K562 (cell line): ENCODE measurements around the gene ARMH1. TPM values are rescaled to one million over a fixed set of nuclear protein-coding genes. Genes with fewer than 3 reads are reported as not detected.

ENCODE experiments used
- CBX5 ChIP-seq: IDR thresholded peaks from 2 replicates; pipeline ENCODE4 v1.6.1; 2014; ENCODE audit warnings: low read depth, borderline replicate concordance
- CTBP1 ChIP-seq: fragments of 450-650 bp; IDR thresholded peaks from 2 replicates; pipeline ENCODE4 v1.6.1; 2016; ENCODE audit warnings: borderline replicate concordance
- GABPA ChIP-seq: fragments of 200-800 bp; sonication (Bioruptor generic); conservative IDR thresholded peaks from 2 replicates; pipeline ENCODE4 v1.6.1; 2016; ENCODE audit warnings: low read depth, missing genetic modification characterization, missing compliant biosample characterization
- HNRNPH1 ChIP-seq: fragments of 200-400 bp; formaldehyde crosslinking; optimal IDR thresholded peaks from 2 replicates; pipeline ENCODE3; 2017; ENCODE audit warnings: low read depth, mild to moderate bottlenecking, low read length, moderate library complexity
- JUNB ChIP-seq: fragments of 450-650 bp; formaldehyde crosslinking; conservative IDR thresholded peaks from 2 replicates; pipeline ENCODE4 v1.4.0; 2020; ENCODE audit warnings: mild to moderate bottlenecking
- KDM1A ChIP-seq, 2 experiments: fragments of 450-650 bp; IDR thresholded peaks; 2 replicates each; pipeline ENCODE4 v1.6.1; 2016; ENCODE audit warnings: mild to moderate bottlenecking in 2 of 2
- LCOR ChIP-seq: sonication (generic); formaldehyde crosslinking; IDR thresholded peaks from 2 replicates; pipeline ENCODE4 v1.8.0; 2022; ENCODE audit warnings: mild to moderate bottlenecking, missing genetic modification reagents
- MAFG ChIP-seq: fragments of 450-650 bp; conservative IDR thresholded peaks from 2 replicates; pipeline ENCODE4 v1.6.1; 2016; ENCODE audit warnings: missing genetic modification characterization, missing compliant biosample characterization
- MTF1 ChIP-seq: fragments of 250-450 bp; sonication (Bioruptor Pico); IDR thresholded peaks from 2 replicates; pipeline ENCODE4 v1.9.0; 2021; ENCODE audit warnings: moderate library complexity, mild to moderate bottlenecking, inconsistent platforms, borderline replicate concordance
- PCBP1 ChIP-seq: fragments of 200-400 bp; formaldehyde crosslinking; IDR thresholded peaks from 2 replicates; pipeline ENCODE4 v1.6.1; 2018; ENCODE audit warnings: mild to moderate bottlenecking, low read depth, low read length; ENCODE audit not compliant: poor library complexity, severe bottlenecking
- PHB ChIP-seq: fragments of 250-450 bp; sonication (Bioruptor Pico); IDR thresholded peaks from 2 replicates; pipeline ENCODE4 v1.5.0; 2021
- PTRF ChIP-seq: fragments of 450-650 bp; IDR thresholded peaks from 2 replicates; pipeline ENCODE4 v1.6.1; 2016; ENCODE audit warnings: mild to moderate bottlenecking, missing genetic modification characterization, missing compliant biosample characterization
- RAD21 ChIP-seq, 2 experiments: fragments of 250-450 bp in 1 of 2; fragments of 450-650 bp in 1 of 2; sonication (Bioruptor Pico) in 1 of 2; formaldehyde crosslinking in 1 of 2; IDR thresholded peaks in 1 of 2; conservative IDR thresholded peaks in 1 of 2; 2 replicates each; pipeline versions ENCODE4 v1.4.0 to v1.8.0; 2020 to 2022; ENCODE audit warnings: mild to moderate bottlenecking in 2 of 2, moderate library complexity in 1 of 2
- TCF7L2 ChIP-seq: fragments of 150-350 bp; IDR thresholded peaks from 2 replicates; pipeline ENCODE4 v1.6.1; 2016; ENCODE audit warnings: low read depth, mild to moderate bottlenecking, low read length, moderate library complexity
- TGIF2 ChIP-seq: sonication (generic); formaldehyde crosslinking; IDR thresholded peaks from 2 replicates; pipeline ENCODE4 v1.8.1; 2022; ENCODE audit warnings: mild to moderate bottlenecking, missing genetic modification reagents, moderate library complexity
- polyA plus RNA-seq, 8 experiments: library from polyadenylated mRNA; depleted of rRNA in 4 of 8; stranded (reverse) in 5 of 8; unstranded in 3 of 8; fragments of >200 nt; fragmentation: Nextera tagmentation in 2 of 8; fragmentation: Illumina TruSeq in 1 of 8; extraction: Ambion mirVana in 2 of 8; extraction: Trizol in 1 of 8; gene quantifications; 2 replicates each; pipeline versions ENCODE4 v1.2.1 to v1.2.3, GENCODE V29; 2011 to 2014; ENCODE audit warnings: inconsistent platforms in 1 of 8, missing spikeins in 1 of 8
- total RNA-seq, 7 experiments: library from RNA; depleted of rRNA in 6 of 7; stranded (reverse); fragments of >200 nt in 6 of 7; fragmentation: Illumina TruSeq in 2 of 7; extraction: Trizol in 2 of 7; gene quantifications; 2 replicates each; pipeline versions ENCODE4 v1.2.1 to v1.2.3, GENCODE V29; 2011 to 2021; ENCODE audit warnings: low replicate concordance in 1 of 7
- TF ChIP-seq, protein P1 (sequence below): fragments of 450-650 bp; IDR thresholded peaks from 2 replicates; pipeline ENCODE4 v1.6.1; 2016
- TF ChIP-seq, protein P2 (sequence below): fragments of 450-650 bp; conservative IDR thresholded peaks from 2 replicates; pipeline ENCODE4 v1.6.1; 2016; ENCODE audit warnings: missing genetic modification characterization, low read depth, mild to moderate bottlenecking, control low read depth, missing compliant biosample characterization
- TF ChIP-seq, protein P3 (sequence below), 2 experiments: fragments of 450-650 bp; IDR thresholded peaks; 2 replicates each; pipeline ENCODE4 v1.6.1; 2016
- TF ChIP-seq, protein P4 (sequence below): fragments of 450-650 bp; IDR thresholded peaks from 2 replicates; pipeline ENCODE4 v1.7.0; 2016; ENCODE audit warnings: borderline replicate concordance
- TF ChIP-seq, protein P5 (sequence below): fragments of 450-650 bp; formaldehyde crosslinking; IDR thresholded peaks from 2 replicates; pipeline ENCODE4 v1.4.0; 2022; ENCODE audit warnings: missing genetic modification characterization

Gene ARMH1
- total and polyA plus RNA-seq, 9 of the 15 experiments (the other 6 are each of a cell fraction or from before 2014, with no cell fraction given) = 0.41 TPM; not detected in 8

DNA sequence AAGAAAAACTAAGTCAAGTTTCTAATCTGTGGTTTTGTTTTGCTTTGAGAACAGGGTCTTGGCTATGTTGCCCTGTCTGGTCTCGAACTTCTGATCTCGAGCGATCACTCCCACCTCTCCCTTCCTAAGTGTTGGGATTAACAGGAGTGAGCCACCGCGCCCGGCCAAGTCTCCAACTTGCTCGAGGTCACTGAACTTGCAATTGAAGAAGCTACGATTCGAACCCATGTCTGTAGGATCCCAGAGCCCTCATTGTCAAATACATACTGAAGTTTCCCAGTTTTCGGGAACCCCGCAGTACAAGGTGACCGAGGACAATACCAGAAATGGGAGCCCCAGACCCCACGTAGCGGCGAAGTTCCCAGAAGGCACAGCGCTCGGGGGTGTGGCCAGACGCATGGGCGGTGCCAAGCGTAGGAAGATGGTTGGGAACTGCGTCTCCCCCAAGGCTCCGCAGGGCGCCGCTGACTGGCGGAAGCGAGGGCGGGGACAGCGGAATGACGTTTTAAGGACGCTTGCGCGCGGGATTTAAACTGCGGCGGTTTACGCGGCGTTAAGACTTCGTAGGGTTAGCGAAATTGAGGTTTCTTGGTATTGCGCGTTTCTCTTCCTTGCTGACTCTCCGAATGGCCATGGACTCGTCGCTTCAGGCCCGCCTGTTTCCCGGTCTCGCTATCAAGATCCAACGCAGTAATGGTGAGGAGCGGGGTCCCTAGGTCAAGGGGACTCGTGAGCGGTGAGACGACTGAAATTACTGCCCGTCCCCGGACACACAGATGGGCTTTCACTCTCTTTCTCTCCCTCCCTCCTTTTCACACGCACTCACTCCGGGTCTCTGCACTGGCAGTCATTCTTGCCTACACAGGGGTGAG is 65.0 kb downstream of the ARMH1 start, which contains the start of gene KIF2C (continued):
- TF ChIP-seq HNRNPH1 (no peak), PCBP1 (no peak), PTRF (no peak), JUNB (CRISPR knock-in tag) (no peak), PHB (no peak), CTBP1 (peak; percentile 51; the same call in 1 of the 2 replicates), LCOR (CRISPR knock-in tag) (peak; percentile 88; the same call in 1 of the 2 replicates), RAD21 (CRISPR knock-in tag; conservative IDR thresholded peaks at IDR 0.05 in 1 of 2, IDR thresholded peaks at IDR 0.05 in 1 of 2) (no peak), MTF1 (CRISPR knock-in tag) (no peak), TGIF2 (CRISPR knock-in tag) (no peak; the same call in 1 of the 2 replicates), GABPA (tag) (peak; percentile 83), MAFG (tag) (no peak), TCF7L2 (no peak), KDM1A (IDR thresholded peaks at IDR 0.05) (peak in 1 of 2 experiments; percentile 67; a peak in 2 of 4 replicates), CBX5 (no peak)
- TF ChIP-seq, protein P1, sequence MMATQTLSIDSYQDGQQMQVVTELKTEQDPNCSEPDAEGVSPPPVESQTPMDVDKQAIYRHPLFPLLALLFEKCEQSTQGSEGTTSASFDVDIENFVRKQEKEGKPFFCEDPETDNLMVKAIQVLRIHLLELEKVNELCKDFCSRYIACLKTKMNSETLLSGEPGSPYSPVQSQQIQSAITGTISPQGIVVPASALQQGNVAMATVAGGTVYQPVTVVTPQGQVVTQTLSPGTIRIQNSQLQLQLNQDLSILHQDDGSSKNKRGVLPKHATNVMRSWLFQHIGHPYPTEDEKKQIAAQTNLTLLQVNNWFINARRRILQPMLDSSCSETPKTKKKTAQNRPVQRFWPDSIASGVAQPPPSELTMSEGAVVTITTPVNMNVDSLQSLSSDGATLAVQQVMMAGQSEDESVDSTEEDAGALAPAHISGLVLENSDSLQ = peak; percentile 85
- TF ChIP-seq, protein P2, sequence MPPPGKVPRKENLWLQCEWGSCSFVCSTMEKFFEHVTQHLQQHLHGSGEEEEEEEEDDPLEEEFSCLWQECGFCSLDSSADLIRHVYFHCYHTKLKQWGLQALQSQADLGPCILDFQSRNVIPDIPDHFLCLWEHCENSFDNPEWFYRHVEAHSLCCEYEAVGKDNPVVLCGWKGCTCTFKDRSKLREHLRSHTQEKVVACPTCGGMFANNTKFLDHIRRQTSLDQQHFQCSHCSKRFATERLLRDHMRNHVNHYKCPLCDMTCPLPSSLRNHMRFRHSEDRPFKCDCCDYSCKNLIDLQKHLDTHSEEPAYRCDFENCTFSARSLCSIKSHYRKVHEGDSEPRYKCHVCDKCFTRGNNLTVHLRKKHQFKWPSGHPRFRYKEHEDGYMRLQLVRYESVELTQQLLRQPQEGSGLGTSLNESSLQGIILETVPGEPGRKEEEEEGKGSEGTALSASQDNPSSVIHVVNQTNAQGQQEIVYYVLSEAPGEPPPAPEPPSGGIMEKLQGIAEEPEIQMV (tag) = no peak
- TF ChIP-seq, protein P3, sequence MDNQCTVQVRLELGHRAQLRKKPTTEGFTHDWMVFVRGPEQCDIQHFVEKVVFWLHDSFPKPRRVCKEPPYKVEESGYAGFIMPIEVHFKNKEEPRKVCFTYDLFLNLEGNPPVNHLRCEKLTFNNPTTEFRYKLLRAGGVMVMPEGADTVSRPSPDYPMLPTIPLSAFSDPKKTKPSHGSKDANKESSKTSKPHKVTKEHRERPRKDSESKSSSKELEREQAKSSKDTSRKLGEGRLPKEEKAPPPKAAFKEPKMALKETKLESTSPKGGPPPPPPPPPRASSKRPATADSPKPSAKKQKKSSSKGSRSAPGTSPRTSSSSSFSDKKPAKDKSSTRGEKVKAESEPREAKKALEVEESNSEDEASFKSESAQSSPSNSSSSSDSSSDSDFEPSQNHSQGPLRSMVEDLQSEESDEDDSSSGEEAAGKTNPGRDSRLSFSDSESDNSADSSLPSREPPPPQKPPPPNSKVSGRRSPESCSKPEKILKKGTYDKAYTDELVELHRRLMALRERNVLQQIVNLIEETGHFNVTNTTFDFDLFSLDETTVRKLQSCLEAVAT (IDR thresholded peaks at IDR 0.05) = peak; percentile 17 to 24; a peak in 2 of 4 replicates
- TF ChIP-seq, protein P4, sequence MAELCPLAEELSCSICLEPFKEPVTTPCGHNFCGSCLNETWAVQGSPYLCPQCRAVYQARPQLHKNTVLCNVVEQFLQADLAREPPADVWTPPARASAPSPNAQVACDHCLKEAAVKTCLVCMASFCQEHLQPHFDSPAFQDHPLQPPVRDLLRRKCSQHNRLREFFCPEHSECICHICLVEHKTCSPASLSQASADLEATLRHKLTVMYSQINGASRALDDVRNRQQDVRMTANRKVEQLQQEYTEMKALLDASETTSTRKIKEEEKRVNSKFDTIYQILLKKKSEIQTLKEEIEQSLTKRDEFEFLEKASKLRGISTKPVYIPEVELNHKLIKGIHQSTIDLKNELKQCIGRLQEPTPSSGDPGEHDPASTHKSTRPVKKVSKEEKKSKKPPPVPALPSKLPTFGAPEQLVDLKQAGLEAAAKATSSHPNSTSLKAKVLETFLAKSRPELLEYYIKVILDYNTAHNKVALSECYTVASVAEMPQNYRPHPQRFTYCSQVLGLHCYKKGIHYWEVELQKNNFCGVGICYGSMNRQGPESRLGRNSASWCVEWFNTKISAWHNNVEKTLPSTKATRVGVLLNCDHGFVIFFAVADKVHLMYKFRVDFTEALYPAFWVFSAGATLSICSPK = no peak
- TF ChIP-seq, protein P5, sequence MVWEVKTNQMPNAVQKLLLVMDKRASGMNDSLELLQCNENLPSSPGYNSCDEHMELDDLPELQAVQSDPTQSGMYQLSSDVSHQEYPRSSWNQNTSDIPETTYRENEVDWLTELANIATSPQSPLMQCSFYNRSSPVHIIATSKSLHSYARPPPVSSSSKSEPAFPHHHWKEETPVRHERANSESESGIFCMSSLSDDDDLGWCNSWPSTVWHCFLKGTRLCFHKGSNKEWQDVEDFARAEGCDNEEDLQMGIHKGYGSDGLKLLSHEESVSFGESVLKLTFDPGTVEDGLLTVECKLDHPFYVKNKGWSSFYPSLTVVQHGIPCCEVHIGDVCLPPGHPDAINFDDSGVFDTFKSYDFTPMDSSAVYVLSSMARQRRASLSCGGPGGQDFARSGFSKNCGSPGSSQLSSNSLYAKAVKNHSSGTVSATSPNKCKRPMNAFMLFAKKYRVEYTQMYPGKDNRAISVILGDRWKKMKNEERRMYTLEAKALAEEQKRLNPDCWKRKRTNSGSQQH (CRISPR knock-in tag) = peak; percentile 52; the same call in 1 of the 2 replicates
